ENCODE data around the gene JARID2.
"Not testable (repeated sequence)": the region's sequence is repeated elsewhere in the genome, so short reads cannot be mapped to it uniquely, and the experiment has no call there.

JARID2 gene

GRCh38 chr6:15319677-15320076 is 73.8 kb downstream of the JARID2 start:
- Histone ChIP-seq H3K27me3 (no peaks in the 10 kb centered on the region), H3K27ac (no peak overlapping the region), H3K4me3 (no peak overlapping the region), H3K36me3 (no peaks in the 10 kb centered on the region), H3K9me3 (no peaks in the 10 kb centered on the region), H3K4me1 (peaks cover 0 to 9% (median 3%) of the 10 kb centered on the region in 4 donors)
- no peak for DNase-seq
- no peak for TF ChIP-seq CTCF (IDR thresholded peaks at IDR 0.05)
- intact Hi-C loops (cut with DNase I; ENCODE audit: low total_unique reads) = no loop called here

GRCh38 chr6:15320693-15321092 is 74.8 kb downstream of the JARID2 start:
- no peaks in the 10 kb centered on the region for H3K27me3 ChIP-seq
- no peak overlapping the region for H3K4me3 ChIP-seq
- H3K36me3 ChIP-seq = no peaks in the 10 kb centered on the region
- no peak for TF ChIP-seq CTCF (IDR thresholded peaks at IDR 0.05)
- peaks cover 0 to 9% (median 3%) of the 10 kb centered on the region in 4 donors for H3K4me1 ChIP-seq
- no peak overlapping the region for H3K27ac ChIP-seq
- intact Hi-C loops (cut with DNase I; ENCODE audit: low total_unique reads) = no loop called here
- no peak for DNase-seq
- H3K9me3 ChIP-seq = no peaks in the 10 kb centered on the region

DNA sequence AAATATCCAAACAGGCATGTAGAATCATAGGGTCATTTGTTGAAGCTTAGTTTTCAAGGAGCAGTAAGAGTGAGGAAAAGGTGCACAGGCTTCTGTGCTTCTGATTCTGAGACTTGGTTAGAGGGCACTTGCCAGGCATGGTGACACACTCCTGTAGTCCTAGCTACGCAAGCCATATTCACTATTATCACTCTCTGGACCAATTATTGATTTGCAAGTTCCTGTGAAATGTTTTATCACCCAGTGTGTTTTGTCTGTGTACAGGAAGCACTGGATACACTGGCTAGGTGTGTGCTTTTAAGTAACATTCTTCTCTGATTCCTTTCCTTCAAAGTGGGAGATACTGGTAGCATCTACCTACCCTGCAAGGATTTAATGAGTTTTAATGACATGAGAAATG is 76.3 kb downstream of the JARID2 start:
- no peaks in the 10 kb centered on the region for H3K36me3 ChIP-seq
- no peak for DNase-seq
- H3K4me3 ChIP-seq = no peak overlapping the region
- no peaks in the 10 kb centered on the region for H3K27me3 ChIP-seq
- no peak overlapping the region for H3K27ac ChIP-seq
- peaks cover 0 to 18% (median 7%) of the 10 kb centered on the region in 4 donors for H3K4me1 ChIP-seq
- no peaks in the 10 kb centered on the region for H3K9me3 ChIP-seq
- no peak for TF ChIP-seq CTCF (IDR thresholded peaks at IDR 0.05)
- intact Hi-C loops (cut with DNase I; ENCODE audit: low total_unique reads) = no loop called here

DNA sequence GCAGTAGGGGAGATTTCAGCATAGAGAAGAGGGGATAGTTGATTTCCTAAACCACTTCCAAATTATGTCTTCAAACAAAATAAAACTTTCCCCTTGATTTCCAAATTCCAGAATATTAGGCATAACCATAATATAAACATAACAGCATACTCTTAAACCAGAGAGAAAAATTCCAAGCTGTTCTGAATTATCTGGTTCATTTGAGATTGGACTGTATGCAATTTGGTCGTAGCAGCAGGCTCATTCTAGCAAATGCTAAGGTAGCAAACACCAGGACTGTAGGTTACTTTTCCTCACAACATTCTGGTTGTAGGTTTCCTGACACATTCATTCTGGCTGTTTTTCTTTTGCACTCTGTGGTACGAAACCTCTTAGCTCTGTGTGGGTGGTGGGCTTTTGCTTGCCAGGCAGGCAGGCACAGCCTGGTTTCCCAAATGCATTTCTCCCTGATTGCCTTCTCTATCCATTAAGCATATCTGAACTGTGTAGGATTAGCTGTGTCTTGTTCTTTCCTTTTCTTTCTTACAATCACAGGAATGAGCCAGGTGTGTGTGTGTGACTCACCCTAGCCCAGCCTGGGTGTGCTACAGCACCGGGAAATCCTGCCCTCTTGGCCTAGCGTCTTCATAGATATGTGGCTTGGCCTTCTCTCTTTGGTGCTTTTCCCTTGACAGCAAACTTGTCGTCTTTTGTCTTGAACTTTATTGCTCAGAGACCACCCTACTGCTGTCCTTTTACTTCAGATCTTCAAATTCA is 77.1 kb downstream of the JARID2 start:
- no peaks in the 10 kb centered on the region for H3K9me3 ChIP-seq
- H3K4me1 ChIP-seq = peaks cover 0 to 19% (median 6%) of the 10 kb centered on the region in 4 donors
- DNase-seq = no peak
- no peak overlapping the region for H3K27ac ChIP-seq
- H3K36me3 ChIP-seq = no peaks in the 10 kb centered on the region
- intact Hi-C loops (cut with DNase I; ENCODE audit: low total_unique reads) = no loop called here
- no peak overlapping the region for H3K4me3 ChIP-seq
- no peak for TF ChIP-seq CTCF (IDR thresholded peaks at IDR 0.05)
- H3K27me3 ChIP-seq = no peaks in the 10 kb centered on the region

DNA sequence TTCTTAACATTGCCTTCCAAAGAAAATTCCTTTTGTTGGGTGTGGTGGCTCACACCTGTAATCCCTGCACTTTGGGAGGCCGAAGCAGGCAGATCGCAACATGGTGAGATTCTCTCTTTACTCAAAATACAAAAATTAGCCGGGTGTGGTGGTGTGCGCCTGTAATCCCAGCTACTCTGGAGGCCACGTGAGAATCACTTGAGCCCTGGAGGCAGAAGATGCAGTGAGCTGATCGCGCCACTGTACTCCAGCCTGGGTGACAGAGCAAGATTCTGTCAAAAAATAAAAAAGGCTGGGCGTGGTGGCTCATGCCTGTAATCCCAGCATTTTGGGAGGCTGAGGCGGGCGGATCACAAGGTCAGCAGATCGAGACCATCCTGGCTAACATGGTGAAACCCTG is 77.7 kb downstream of the JARID2 start:
- DNase-seq; H3K27ac ChIP-seq; H3K27me3 ChIP-seq; intact Hi-C loops (cut with DNase I; ENCODE audit: low total_unique reads); H3K36me3 ChIP-seq; H3K9me3 ChIP-seq; H3K4me3 ChIP-seq: not testable (repeated sequence)
- peaks cover 0 to 21% (median 5%) of the 10 kb centered on the region in 4 donors for H3K4me1 ChIP-seq

- Histone ChIP-seq H3K27ac (no peak overlapping the region), H3K36me3 (no peaks in the 10 kb centered on the region), H3K27me3 (no peaks in the 10 kb centered on the region), H3K4me3 (no peak overlapping the region), H3K4me1 (peaks cover 0 to 30% (median 8%) of the 10 kb centered on the region in 4 donors), H3K9me3 (no peaks in the 10 kb centered on the region)
- no peak for TF ChIP-seq CTCF (IDR thresholded peaks at IDR 0.05)
- no peak for DNase-seq
- intact Hi-C loops (cut with DNase I; ENCODE audit: low total_unique reads) = no loop called here
These were observed 78.6 kb downstream of the JARID2 start for GRCh38 chr6:15324427-15324985.

Data from tibial artery (tissue), 4 donors.